Left renal pelvis (tissue), 4 donors: ENCODE data around the gene RAD51B. TPM values are rescaled to one million over a fixed set of nuclear protein-coding genes. Genes with fewer than 3 reads are reported as not detected.

Experiments used
- DNase-seq, 4 donors: peaks; one replicate each; pipeline ENCODE4 v3.0.0-alpha.2; 2013; ENCODE audit warnings: low read depth in 4 of 4, low spot score in 3 of 4
- polyA plus RNA-seq, 4 donors: library from polyadenylated mRNA; unstranded; fragments of 120-200 nt; gene quantifications; one replicate each; pipeline ENCODE4 v1.2.1, GENCODE V29; 2013; ENCODE audit not compliant: insufficient read length in 4 of 4

The RAD51B gene
- polyA plus RNA-seq, 4 donors: 9.4 to 12.6 (median 11.6) TPM

GRCh38 chr14:67887478-67887877 is 67.9 kb downstream of the RAD51B start:
- DNase-seq: no peak

DNA sequence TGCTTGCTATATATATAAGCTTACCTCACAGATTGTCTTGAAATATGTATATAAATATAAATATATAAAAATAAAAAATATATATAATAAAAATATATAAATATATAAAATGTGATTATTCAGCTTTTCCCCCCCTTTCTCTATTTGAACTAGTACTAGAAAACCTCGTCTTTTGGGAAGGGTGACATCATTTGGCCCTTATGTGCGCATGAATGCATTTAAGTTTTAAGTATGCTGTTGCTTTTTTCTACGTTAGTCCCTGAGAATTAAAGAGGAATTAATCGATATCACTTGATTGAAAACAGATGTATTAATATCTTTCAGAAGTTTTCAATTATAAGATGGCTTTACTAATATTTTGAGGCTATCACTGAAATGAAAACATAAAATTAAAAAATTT is 69.9 kb downstream of the RAD51B start:
- DNase-seq: no peak

DNA sequence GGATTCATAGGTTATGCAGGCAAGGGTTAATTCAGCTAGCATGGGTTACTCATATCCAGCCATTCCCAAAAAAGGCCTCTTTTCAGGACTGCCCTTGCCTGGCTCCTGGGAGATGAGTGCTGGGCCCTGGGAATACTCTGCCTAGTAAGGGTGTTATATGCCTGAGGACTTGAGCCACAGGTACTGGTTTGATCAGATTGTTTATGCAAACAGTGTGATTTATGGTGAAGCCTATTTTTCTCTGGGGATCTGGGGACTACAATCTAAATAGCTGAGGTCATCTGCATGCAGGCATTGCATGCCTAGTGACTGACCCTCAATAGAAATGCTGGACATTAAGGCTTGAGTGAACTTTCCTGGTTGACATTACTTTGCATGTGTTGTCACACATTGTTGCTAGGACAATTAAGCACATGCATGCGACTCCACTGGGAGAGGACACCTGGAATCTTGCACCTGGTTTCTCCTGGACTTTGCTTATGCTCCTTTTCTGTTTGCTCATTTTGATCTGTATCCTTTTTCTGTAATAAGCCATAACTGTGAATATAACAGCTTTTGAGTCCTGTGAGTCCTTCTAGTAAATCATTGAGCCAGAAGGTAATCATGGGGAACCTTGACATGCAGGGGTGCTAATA is 73.0 kb downstream of the RAD51B start:
- no peak for DNase-seq

DNA sequence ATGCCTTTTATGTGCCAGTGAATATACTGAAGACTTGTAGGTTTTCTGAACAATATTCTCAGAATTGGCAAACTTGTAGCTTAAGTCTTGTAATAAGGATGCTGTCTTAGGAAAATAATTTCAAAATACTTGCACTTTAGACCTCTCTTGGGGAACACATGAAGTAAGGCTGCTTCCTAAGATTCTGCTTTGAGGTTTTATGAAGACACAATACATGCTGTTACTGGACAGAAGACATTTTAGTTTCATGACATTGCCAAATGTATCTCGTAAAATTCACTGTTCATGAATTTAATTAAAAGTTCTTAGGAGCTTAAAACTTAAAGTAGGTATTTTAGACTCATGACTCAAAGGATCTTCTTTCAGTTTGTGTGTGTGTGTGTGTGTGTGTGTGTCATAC is 80.7 kb downstream of the RAD51B start:
- DNase-seq: peak in 1 of 4 donors; percentile 45

- no peak for DNase-seq
Measured at GRCh38 chr14:67908052-67908754, 88.6 kb downstream of the RAD51B start.

DNA sequence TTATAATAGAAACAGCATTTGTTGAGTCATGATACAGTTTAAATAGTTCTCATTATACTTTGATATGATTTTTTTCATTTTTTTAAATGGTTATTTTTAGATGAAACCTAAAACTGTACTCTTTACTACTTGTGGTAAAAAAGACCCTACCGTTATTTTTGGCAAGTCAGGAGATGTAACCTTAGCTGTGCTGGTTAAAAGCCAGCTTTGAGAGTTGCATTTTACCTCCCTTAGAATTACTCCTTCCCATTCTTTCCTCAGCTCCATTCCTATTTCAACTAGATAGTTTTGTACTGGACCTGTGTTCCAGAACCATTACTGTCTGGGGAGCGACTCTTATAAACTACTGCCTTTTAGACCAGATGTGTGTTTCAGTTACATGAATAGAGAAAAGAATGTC is 92.0 kb downstream of the RAD51B start:
- DNase-seq: no peak

- DNase-seq: no peak
Measured at GRCh38 chr14:67916430-67916829, 96.9 kb downstream of the RAD51B start.

DNA sequence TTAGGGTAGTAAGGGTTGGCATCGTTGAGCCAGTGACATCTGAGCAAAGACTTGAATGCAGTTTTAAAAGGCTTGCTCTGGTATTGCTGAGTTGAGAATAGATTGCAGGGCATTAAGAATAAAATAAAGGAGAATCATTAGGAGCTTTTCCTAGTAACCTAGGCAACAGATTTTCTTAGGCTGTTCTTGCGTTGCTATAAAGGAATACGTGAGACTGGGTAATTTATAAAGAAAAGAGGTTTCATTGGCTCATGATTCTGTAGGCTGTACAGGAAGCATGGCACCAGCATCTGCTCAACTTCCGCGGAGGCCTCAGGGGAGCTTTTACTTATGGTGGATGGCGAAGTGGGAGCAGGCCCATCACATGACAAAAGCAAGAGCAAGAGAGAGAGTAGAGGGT is 97.4 kb downstream of the RAD51B start:
- DNase-seq: no peak

GRCh38 chr14:67918838-67919237 is 99.3 kb downstream of the RAD51B start:
- no peak for DNase-seq

DNA sequence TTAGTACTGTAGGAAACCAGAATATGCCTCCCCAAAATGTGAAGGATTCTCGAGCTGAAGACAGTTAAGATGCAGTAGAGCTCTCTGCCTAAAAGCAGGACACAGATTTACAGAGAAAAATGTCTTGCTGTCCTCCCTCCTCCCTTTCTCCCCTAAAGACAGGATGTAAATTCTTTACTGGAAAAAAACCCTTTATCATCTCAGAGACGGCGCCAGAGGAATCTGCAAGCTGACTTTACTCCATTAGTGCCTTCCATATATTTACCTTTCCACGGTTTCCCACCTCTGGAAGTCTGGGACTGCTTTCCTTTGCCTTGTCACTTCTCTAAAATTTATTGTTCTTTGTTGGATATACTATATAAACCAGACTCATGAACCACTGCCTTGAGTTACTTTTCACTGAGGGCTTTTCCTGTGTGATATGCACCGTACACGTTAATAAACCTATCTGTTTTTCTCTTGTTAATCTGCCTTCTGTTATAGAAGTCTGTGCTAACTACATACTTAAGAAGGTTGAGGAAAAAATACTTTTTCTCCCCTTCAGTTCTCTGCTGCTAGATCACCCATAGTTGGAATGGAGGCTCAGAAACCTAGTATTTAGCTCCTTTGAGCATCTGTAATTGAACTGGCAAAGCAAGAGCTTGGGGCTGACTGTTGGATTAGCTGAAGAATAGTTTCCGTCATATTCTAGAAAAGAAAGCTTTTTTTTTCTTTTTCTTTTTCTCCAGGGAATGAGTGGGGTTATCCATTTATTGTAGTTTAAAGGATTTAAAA is 99.9 kb downstream of the RAD51B start:
- no peak for DNase-seq

- DNase-seq: no peak
Measured at GRCh38 chr14:67926821-67927220, 107.2 kb downstream of the RAD51B start.

GRCh38 chr14:67927244-67927643 is 107.7 kb downstream of the RAD51B start:
- DNase-seq: no peak

GRCh38 chr14:67928375-67928774 is 108.8 kb downstream of the RAD51B start:
- DNase-seq: no peak

- DNase-seq: no peak
Measured at GRCh38 chr14:67932708-67933246, 113.2 kb downstream of the RAD51B start.

DNA sequence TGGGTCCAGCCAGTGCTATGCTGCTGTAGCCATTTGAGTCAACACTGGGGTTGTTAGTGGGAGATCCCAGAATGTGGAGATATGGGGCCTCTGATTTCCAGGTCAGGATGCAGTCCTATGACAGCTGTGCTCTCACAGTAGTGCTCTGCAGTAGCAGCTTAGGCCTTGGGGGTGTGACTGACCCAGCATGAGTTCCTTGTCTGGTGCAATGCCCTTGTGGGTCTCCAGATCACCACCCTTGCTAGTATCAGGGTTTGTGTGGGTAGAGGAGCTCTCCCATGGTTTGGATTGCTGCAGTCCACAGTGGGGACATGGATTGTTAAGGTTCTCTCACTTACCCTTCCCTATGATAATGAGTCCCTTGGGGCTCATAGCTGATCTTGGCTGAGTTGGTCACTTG is 113.7 kb downstream of the RAD51B start:
- no peak for DNase-seq

DNA sequence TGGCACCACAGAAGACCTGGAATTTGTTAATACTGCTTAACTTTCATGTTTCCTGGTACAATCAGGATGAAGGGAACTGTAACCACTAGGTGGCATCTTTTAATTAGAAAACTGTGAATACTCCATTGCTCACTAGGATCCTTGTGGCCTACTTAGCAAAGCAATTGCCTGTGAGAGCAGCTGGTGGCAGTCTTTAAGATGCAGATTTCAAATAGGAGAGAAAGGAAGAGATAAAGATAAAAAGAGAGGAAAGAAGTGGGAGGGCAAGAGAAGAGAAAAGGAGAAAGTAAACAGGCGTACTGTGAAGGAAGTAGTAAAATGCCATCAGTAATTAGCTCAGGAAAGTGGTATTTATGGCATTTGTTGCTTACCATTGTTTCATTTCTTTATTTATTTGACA is 114.5 kb downstream of the RAD51B start:
- DNase-seq: peak in 3 of 4 donors; percentile 65 to 75 (median 72)

DNA sequence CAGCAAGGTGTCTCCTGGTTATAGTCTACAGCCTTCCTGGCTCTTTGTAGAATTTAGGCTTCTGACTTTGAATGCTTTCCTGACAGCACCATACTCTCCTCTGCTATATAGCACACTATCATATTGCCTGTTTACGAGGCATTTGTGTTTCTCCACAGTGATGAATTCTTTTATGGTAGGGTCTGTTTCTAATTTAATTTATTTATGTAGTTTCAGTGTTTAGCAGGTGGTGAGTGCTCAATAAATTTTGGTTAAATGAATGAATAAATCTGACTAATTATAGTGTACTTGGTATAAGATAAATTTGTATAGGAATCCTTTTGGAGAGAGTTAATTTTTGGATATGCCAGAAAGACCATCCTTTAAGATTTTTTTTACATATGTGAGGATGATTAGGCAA is 115.3 kb downstream of the RAD51B start:
- DNase-seq: no peak

GRCh38 chr14:67935371-67935770 is 115.8 kb downstream of the RAD51B start:
- no peak for DNase-seq

DNA sequence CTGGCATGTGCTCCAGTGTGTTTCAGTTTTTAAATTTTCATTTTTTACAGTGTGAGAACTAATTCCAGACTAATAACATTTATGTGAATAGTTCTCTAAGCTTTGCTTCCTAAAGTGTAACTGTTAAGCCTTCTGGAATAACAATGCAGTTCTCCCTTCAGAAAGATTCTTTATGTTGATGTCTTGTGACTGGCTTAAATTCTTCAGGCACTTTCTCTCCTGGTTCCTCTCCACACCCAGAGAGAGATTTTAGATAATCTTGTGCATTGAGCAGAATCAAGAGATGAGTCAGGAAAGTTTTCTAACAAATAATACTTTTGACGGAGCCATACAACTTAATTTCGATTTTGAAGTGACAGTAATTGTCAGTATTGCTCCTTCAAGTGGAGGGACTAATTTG is 118.5 kb downstream of the RAD51B start:
- DNase-seq: no peak

DNA sequence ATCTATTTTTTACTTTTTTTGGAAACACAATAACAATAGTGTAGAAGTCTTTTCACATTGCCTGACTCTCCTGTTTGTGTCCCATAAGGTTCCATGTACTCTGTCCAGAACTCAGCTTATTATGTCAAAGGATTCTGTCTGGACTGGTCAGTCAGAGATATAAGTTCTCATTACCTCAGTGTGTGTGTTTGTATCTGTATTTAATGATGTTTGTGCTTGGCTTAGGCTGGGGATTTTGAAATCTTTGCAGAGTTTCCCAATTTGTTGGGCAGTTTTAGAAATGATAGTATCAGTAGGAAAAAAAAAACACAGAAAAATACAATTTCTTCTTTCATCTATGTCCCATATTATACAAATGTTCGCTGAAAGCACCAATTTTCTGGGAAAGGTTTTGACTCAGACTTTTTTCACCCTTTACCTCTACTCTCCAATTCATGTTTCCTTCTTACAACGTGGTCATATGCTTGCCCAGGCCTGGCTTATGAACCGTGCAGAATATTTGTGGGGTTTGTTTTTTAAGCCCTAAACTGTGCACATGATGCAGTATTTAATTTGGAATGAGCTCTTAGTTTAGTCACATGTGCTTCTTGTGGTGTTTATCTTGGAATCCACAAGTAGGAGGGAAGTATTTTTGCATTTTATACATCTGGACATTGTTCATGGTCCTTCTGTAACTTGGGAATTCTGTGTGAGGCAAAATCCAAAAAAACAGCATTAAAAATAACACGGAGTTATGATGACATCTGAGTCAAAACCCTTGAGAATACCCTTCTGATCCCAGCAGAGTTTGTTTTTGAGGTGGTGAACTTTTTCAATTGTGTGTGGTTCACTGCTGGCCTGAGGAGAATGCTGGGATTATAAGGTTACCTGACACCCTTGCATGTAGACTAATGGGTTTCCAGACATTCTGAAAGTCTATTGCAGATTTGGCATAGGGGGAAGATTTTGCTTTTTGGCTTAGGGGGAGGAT is 121.2 kb downstream of the RAD51B start:
- DNase-seq: no peak
